ENCODE measurements around the gene KIF19.

KIF19 gene

GRCh38 chr17:74309902-74310301 is 16.1 kb upstream of the KIF19 start:
- Histone ChIP-seq H3K27ac (ENCODE audit: low read length) (no peak overlapping the region), H3K9me3 (replicated peaks; ENCODE audit: insufficient read depth, low read length) (no peaks in the 10 kb centered on the region), H3K9ac (ENCODE audit: low read length) (no peak overlapping the region), H3K36me3 (replicated peaks; ENCODE audit: insufficient read depth, low read length) (no peaks in the 10 kb centered on the region), H3K4me1 (ENCODE audit: low read length) (no peaks in the 10 kb centered on the region), H3K27me3 (replicated peaks; ENCODE audit: insufficient read depth, low read length) (peaks cover 88% of the 10 kb centered on the region), H4K20me1 (ENCODE audit: insufficient read depth, low read length) (no peaks in the 10 kb centered on the region), H3K79me2 (ENCODE audit: low read length) (no peaks in the 10 kb centered on the region), H3K4me3 (ENCODE audit: low read length) (no peak overlapping the region), H3K4me2 (ENCODE audit: low read depth, low read length) (no peak overlapping the region), H2AFZ (ENCODE audit: low read length) (no peak overlapping the region), H3F3A (ENCODE audit: insufficient read depth, low read length) (no peaks in the 10 kb centered on the region), H3K9me2 (replicated peaks; ENCODE audit: insufficient read depth, low read length) (no peaks in the 10 kb centered on the region)
- TF ChIP-seq, protein P1, sequence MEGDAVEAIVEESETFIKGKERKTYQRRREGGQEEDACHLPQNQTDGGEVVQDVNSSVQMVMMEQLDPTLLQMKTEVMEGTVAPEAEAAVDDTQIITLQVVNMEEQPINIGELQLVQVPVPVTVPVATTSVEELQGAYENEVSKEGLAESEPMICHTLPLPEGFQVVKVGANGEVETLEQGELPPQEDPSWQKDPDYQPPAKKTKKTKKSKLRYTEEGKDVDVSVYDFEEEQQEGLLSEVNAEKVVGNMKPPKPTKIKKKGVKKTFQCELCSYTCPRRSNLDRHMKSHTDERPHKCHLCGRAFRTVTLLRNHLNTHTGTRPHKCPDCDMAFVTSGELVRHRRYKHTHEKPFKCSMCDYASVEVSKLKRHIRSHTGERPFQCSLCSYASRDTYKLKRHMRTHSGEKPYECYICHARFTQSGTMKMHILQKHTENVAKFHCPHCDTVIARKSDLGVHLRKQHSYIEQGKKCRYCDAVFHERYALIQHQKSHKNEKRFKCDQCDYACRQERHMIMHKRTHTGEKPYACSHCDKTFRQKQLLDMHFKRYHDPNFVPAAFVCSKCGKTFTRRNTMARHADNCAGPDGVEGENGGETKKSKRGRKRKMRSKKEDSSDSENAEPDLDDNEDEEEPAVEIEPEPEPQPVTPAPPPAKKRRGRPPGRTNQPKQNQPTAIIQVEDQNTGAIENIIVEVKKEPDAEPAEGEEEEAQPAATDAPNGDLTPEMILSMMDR (IDR thresholded peaks at IDR 0.05; ENCODE audit: low read length) = no peak
- TF ChIP-seq EZH2phosphoT487 (IDR thresholded peaks at IDR 0.05; ENCODE audit: low read length) (no peak), EZH2 (optimal IDR thresholded peaks at IDR 0.05; ENCODE audit: low read depth, low read length) (no peak)
- DNase-seq = no peak

DNA sequence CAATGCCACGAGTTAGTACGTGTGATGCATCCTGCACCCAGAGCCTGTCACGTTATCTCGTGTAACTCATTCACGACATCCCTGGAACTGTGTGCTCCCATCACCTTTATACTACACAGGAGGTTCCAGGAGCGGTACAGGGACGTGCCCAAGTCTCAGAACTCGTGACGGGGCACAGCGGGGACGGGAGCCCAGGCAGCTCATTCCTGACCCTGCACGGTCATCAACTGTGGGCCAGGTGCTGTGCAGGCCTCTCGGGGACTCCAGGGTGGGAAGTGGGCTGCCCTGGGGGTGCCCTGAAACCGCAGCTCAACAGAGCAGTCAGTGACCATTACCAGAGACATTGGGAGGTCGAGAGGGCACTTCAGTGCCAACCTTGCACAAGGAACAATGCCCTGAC is 11.1 kb upstream of the KIF19 start:
- no peak overlapping the region for H3K4me3 ChIP-seq (ENCODE audit: low read length)
- H3K4me1 ChIP-seq (ENCODE audit: low read length) = no peaks in the 10 kb centered on the region
- H3K9me3 ChIP-seq (replicated peaks; ENCODE audit: insufficient read depth, low read length) = no peaks in the 10 kb centered on the region
- no peaks in the 10 kb centered on the region for H3K9me2 ChIP-seq (replicated peaks; ENCODE audit: insufficient read depth, low read length)
- H3F3A ChIP-seq (ENCODE audit: insufficient read depth, low read length) = no peaks in the 10 kb centered on the region
- no peak overlapping the region for H2AFZ ChIP-seq (ENCODE audit: low read length)
- no peaks in the 10 kb centered on the region for H3K36me3 ChIP-seq (replicated peaks; ENCODE audit: insufficient read depth, low read length)
- no peak overlapping the region for H3K27ac ChIP-seq (ENCODE audit: low read length)
- DNase-seq = no peak
- no peak overlapping the region for H3K9ac ChIP-seq (ENCODE audit: low read length)
- TF ChIP-seq EZH2 (optimal IDR thresholded peaks at IDR 0.05; ENCODE audit: low read depth, low read length) (no peak), EZH2phosphoT487 (IDR thresholded peaks at IDR 0.05; ENCODE audit: low read length) (no peak)
- TF ChIP-seq, protein P1 (IDR thresholded peaks at IDR 0.05; ENCODE audit: low read length) = no peak
- H3K4me2 ChIP-seq (ENCODE audit: low read depth, low read length) = no peak overlapping the region
- H4K20me1 ChIP-seq (ENCODE audit: insufficient read depth, low read length) = no peaks in the 10 kb centered on the region
- H3K27me3 ChIP-seq (replicated peaks; ENCODE audit: insufficient read depth, low read length) = peaks cover 76% of the 10 kb centered on the region
- no peaks in the 10 kb centered on the region for H3K79me2 ChIP-seq (ENCODE audit: low read length)

DNA sequence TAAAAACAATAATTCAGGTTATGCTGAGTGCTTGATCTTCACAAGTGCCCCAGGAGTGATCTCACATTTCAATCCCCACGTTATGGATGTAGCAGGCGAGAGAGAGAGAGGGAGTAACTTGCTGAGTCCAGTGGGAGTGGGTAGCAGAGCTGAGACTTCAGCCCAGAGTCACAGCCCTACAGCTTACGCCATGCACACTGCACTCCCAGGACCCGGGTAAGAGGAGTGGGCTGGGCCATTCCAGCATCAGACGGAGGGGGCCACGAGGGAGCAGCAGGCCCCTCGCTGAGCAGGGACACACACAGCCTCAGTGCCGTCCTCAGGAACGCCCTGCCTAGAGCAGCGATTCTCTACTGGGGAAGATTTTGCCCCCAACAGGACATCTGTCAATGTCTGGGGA is 9.8 kb upstream of the KIF19 start:
- Histone ChIP-seq H3K4me1 (ENCODE audit: low read length) (no peaks in the 10 kb centered on the region), H3K9me3 (replicated peaks; ENCODE audit: insufficient read depth, low read length) (no peaks in the 10 kb centered on the region), H3F3A (ENCODE audit: insufficient read depth, low read length) (no peaks in the 10 kb centered on the region), H3K4me3 (ENCODE audit: low read length) (no peak overlapping the region), H2AFZ (ENCODE audit: low read length) (no peak overlapping the region), H3K36me3 (replicated peaks; ENCODE audit: insufficient read depth, low read length) (no peaks in the 10 kb centered on the region), H4K20me1 (ENCODE audit: insufficient read depth, low read length) (no peaks in the 10 kb centered on the region), H3K27ac (ENCODE audit: low read length) (no peak overlapping the region), H3K4me2 (ENCODE audit: low read depth, low read length) (no peak overlapping the region), H3K9ac (ENCODE audit: low read length) (no peak overlapping the region), H3K9me2 (replicated peaks; ENCODE audit: insufficient read depth, low read length) (no peaks in the 10 kb centered on the region), H3K27me3 (replicated peaks; ENCODE audit: insufficient read depth, low read length) (peaks cover 82% of the 10 kb centered on the region), H3K79me2 (ENCODE audit: low read length) (no peaks in the 10 kb centered on the region)
- TF ChIP-seq EZH2 (optimal IDR thresholded peaks at IDR 0.05; ENCODE audit: low read depth, low read length) (no peak), EZH2phosphoT487 (IDR thresholded peaks at IDR 0.05; ENCODE audit: low read length) (no peak)
- DNase-seq = no peak

- no peak overlapping the region for H3K27ac ChIP-seq (ENCODE audit: low read length)
- H3K79me2 ChIP-seq (ENCODE audit: low read length) = no peaks in the 10 kb centered on the region
- H3K9me2 ChIP-seq (replicated peaks; ENCODE audit: insufficient read depth, low read length) = no peaks in the 10 kb centered on the region
- no peak for DNase-seq
- no peaks in the 10 kb centered on the region for H3K4me1 ChIP-seq (ENCODE audit: low read length)
- no peak overlapping the region for H3K4me3 ChIP-seq (ENCODE audit: low read length)
- H3K36me3 ChIP-seq (replicated peaks; ENCODE audit: insufficient read depth, low read length) = no peaks in the 10 kb centered on the region
- no peak overlapping the region for H2AFZ ChIP-seq (ENCODE audit: low read length)
- no peaks in the 10 kb centered on the region for H4K20me1 ChIP-seq (ENCODE audit: insufficient read depth, low read length)
- TF ChIP-seq, protein P1 (IDR thresholded peaks at IDR 0.05; ENCODE audit: low read length) = no peak
- TF ChIP-seq EZH2 (optimal IDR thresholded peaks at IDR 0.05; ENCODE audit: low read depth, low read length) = no peak
- no peak for TF ChIP-seq EZH2phosphoT487 (IDR thresholded peaks at IDR 0.05; ENCODE audit: low read length)
- H3K4me2 ChIP-seq (ENCODE audit: low read depth, low read length) = no peak overlapping the region
- peaks cover 84% of the 10 kb centered on the region for H3K27me3 ChIP-seq (replicated peaks; ENCODE audit: insufficient read depth, low read length)
- no peaks in the 10 kb centered on the region for H3F3A ChIP-seq (ENCODE audit: insufficient read depth, low read length)
- H3K9ac ChIP-seq (ENCODE audit: low read length) = no peak overlapping the region
- no peaks in the 10 kb centered on the region for H3K9me3 ChIP-seq (replicated peaks; ENCODE audit: insufficient read depth, low read length)
Observed at GRCh38 chr17:74317071-74317470, 9.0 kb upstream of the KIF19 start.

Data from MM.1S (cell line).